Femur (tissue), 1 donor: ENCODE results near the gene MYOD1.

Source experiments
- DNase-seq: peaks from one replicate; pipeline ENCODE4 v3.0.0-alpha.2; 2017

MYOD1 gene

DNA sequence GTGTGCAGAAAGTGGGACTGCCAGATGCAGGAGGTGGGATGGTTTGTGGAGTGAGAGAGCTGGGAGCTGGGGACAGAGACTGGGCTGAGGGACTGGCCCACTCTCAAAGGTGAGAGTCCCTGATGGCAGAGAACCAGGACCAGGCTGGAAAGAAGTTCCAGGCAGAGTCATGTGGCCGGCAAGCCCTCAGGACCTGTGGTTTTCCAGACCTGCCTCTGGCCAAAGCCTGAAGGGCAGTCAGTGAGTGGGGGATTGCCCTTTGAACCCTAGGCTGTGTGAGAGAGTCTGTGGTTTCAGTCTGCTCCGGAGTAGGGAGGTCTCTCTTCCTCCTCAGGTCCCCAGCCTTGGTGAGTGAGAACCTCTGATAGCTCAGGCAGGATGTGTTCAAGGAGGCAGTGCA lies 32.2 kb downstream of the MYOD1 start:
- no peak for DNase-seq

DNA sequence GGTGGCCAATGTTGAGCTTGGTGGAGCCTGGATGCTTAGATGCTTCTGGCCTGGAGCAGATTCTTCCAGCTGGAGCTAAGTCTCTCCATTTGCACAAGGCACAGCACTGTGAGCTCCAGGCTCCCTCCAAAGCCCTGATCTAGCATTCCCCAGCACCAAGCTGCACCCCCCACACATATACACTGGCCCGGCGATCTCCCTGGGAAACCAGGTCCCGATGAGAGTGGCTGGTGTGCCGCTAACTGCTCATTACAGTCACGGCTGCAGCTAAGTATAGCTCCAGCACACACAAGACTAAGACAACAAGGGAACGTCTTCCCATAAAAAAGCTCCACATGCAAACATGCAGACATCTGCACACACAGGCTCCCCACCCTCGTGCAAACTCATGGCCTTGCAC lies 32.8 kb downstream of the MYOD1 start:
- DNase-seq: no peak

DNA sequence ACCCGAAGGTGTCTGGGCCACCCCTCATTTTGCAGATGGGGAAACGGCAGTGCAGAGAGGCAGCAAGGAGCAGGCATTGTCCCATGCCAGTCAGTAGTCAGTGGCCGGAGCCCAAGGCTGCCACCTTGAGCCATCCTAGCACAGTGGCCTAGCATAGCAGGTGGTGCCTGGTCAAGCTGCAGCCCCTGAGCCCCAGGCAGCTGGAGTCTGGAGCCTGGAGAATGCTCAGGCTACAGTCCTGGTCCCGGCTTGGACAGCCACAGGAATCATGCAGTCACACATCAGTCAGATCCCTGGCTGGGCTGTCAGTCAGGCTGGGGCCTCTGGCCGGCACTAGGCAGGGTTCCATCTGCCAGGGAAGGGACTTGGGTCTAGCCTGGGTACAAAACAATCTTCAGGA lies 33.8 kb downstream of the MYOD1 start:
- no peak for DNase-seq

DNA sequence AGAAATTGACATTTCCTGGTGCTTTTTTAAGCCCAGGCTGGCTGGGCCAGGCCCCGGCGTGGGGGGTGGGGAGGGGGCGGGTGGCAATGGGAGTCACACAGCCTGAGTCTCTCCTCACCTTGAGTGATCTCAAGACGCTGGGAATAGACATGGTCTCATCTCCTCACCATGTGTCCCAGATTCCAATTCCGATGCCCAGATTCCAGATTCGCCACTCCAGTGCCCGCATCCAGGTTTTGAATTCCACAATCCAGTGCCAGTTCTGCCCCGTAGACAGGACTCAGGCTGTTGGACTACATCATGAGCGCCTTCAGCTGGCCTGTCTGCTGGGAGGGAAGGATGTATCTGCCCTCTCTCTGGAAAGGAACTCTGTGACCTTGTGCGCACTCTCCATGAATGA lies 34.3 kb downstream of the MYOD1 start:
- DNase-seq: no peak

- DNase-seq: no peak
Observed at GRCh38 chr11:17755891-17756290, 36.5 kb downstream of the MYOD1 start.

- peak; percentile 32 for DNase-seq
Observed at GRCh38 chr11:17760102-17761029, 41.0 kb downstream of the MYOD1 start.

DNA sequence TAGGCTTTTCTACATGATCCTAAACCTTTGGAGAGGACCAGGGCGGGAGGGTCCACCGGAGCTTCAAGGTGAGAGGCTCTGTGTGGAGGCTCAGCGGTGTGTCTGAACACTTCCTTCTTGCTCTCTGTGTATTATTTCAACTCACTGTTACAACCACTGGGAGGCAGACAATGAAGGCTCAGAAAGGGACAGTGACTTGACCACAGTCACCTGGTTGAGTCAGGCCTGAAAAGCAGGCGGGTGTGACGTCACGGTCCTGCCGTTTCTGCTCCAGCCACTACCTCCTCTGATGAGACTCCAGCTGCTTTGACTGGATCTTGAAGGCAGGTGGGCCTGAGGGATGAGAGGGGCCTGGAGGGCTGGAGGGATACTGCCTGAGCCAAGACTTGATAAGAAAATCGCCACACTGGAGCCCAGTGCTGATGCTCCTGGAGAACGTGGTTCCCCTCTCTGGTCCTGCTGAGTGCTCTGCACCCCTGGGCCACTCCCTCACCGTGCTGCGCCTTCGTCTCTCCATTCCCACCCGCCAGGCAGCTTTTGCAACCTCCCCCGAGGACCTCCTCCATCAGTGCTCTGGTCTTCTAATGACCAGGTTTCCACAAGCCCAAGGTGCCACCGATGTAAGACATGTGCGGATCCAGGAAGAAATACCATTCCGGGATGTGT lies 43.1 kb downstream of the MYOD1 start:
- no peak for DNase-seq

DNA sequence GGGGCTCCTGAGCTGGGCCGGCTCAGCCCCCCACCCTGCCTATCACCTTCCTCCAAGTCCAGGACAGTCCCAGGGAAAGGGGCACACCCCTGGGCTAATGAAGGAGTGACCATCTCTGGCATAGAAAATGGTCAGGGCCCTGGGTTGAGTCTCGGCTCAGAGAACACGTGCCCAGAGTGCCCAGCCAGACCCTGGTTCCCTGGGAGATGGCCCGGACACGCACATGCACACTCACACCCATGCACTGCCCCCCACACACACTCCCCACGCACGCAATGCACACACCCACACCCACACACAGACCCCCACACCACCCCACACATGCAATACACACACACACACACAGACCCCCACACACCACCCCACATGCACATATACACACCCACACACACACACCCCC lies 43.9 kb downstream of the MYOD1 start:
- no peak for DNase-seq

GRCh38 chr11:17763703-17764102 lies 44.3 kb downstream of the MYOD1 start:
- DNase-seq: no peak

GRCh38 chr11:17764446-17765218 lies 45.3 kb downstream of the MYOD1 start:
- no peak for DNase-seq

GRCh38 chr11:17765356-17766072 lies 46.1 kb downstream of the MYOD1 start:
- no peak for DNase-seq

DNA sequence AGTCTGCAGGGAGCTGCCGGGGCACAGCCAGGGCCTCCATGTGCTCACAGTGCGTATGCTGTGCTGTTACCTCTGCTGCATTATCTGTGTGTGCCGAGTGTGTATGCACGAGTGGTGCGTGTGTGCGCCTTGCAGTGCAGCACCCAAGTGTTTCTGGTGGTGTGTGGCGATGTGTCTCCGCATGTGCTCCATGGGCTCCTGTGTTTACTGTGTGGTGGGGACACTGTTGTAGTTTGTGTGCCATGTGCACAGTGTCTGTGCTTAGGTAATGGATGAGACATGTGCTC lies 46.6 kb downstream of the MYOD1 start:
- no peak for DNase-seq

- DNase-seq: no peak
Observed at GRCh38 chr11:17766590-17766989, 47.2 kb downstream of the MYOD1 start.

GRCh38 chr11:17767301-17767885 lies 48.0 kb downstream of the MYOD1 start:
- DNase-seq: no peak

DNA sequence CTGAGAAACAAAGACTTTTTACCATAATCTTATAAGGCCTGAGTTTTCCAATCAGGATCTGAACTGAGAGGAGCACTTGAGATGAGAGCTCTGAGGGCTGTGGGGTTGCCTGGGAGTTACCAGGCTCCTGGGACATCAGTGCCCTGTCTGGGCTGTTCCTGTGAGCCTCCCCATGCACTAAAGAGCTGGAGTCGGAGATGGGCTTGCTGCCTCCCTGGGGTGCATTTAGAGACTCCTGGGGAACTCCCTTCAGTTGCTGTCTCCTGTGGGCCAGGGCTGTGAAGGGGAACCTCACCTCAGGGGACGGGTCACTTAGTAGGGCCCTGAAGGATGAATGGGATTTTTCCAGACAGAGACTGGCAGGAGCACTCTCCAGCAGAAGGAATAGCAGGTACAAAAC lies 48.5 kb downstream of the MYOD1 start:
- DNase-seq: no peak

- DNase-seq: no peak
Observed at GRCh38 chr11:17768547-17768946, 49.2 kb downstream of the MYOD1 start.

- no peak for DNase-seq
Observed at GRCh38 chr11:17769218-17769617, 49.8 kb downstream of the MYOD1 start.

DNA sequence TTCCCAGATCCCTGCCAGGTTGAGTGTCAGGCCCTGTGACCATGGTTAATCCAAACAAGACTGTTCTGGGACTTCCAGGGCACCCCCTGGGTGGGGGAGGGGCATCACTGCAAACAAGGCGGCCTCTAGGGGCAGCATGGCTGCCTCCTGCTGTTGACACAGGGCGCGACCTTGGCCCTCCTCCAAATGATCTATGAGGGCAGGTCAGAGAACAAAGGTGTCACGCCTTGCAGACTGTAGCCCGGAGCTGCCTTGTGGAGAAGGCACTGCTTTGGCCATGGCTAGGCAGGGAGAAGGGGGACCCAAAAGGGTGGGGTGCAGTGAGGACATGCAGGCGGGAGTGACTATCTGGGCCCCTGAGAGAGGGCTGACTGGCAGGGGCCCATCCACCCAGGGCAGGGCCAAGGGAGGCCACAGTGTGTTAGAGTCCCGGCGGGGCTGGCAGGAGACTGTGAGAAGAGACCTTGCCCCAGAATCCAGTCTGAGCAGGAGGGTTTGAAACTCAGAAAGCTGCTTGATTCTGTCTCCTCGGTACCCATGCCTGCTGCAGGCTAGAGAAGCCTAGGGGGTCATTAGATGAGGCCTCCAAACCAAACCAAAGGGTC lies 50.8 kb downstream of the MYOD1 start:
- DNase-seq: no peak

DNA sequence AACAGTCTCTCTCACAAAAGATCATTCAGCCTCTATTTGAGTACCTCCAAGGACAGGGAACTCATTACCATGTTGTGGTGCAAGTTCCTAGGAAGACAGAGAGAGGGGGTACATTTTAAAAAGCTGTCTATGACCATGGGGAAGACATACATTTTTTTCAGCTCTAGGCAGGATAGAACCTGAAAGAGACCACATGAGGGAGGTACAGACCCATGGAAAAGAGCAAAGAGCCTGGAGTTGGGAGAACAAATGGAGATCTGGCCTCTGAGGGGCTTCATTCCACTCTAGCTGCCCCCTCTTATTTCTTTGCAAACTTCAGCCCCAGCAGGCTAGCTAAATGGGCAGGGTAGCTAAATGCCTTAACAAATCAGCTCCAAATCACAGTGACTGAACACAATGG lies 51.5 kb downstream of the MYOD1 start:
- no peak for DNase-seq

DNA sequence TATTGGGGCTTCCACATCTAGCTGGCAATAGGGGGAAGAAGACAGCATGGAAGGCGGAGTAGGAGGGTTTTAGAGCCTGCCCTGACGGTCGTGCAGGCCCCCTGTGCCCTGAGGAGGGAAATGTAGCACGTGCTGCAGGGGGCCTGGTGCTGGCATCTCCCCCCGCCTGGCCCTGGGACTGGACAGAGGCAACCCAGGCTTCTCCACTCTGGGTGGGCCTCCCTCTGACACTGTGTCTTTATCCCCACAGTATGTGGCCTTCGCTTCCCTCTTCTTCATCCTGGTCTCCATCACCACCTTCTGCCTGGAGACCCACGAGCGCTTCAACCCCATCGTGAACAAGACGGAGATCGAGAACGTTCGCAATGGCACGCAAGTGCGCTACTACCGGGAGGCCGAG lies 52.0 kb downstream of the MYOD1 start:
- no peak for DNase-seq
